SK-N-SH (cell line): ENCODE results near the gene RNASE3. TPM values are rescaled to one million over a fixed set of nuclear protein-coding genes. Genes with fewer than 3 reads are reported as not detected.

ENCODE experiments used
- CTCF ChIA-PET: fragments of 300-600, 350-600 bp; formaldehyde crosslinking; extraction: SDS; loops from one replicate; lab custom pipeline; 2021; lab: Yijun Ruan, JAX
- POLR2A ChIA-PET: fragments of 350-600 bp; sonication (Branson Sonifier 250); formaldehyde crosslinking; extraction: SDS; loops from one replicate; lab custom pipeline; 2020; ENCODE audit warnings: antibody characterized with exemption, inconsistent platforms; lab: Yijun Ruan, JAX
- DNase-seq: peaks from one replicate; pipeline ENCODE4 v3.0.0; 2012
- H2AFZ ChIP-seq: fragments of 200-600 bp; sonication (generic); 2 replicates; pipeline ENCODE4 v1.8.1; 2016; ENCODE audit warnings: antibody characterized with exemption, mild to moderate bottlenecking, low read depth
- H3F3A ChIP-seq: fragments of 200-600 bp; sonication (generic); replicated peaks from 2 replicates; pipeline ENCODE3; 2016; ENCODE audit warnings: antibody characterized with exemption, mild to moderate bottlenecking; ENCODE audit not compliant: insufficient read depth
- H3K27ac ChIP-seq, 2 experiments: fragments of 200-500 bp in 1 of 2; fragments of 200-600 bp in 1 of 2; sonication (Bioruptor generic) in 1 of 2; sonication (generic), shearing (Covaris generic) in 1 of 2; 2 replicates each; pipeline versions ENCODE4 v1.5.1 to v1.6.1; 2014 to 2016; ENCODE audit warnings: low read depth in 2 of 2, inconsistent platforms in 1 of 2, low read length in 1 of 2, mild to moderate bottlenecking in 1 of 2, mixed read lengths in 1 of 2
- H3K27me3 ChIP-seq: fragments of 200-600 bp; sonication (generic), shearing (Covaris generic); 2 replicates; pipeline ENCODE4 v1.6.1; 2016; ENCODE audit warnings: mixed run types; ENCODE audit not compliant: insufficient read depth
- H3K36me3 ChIP-seq, 2 experiments: fragments of 200-500 bp in 1 of 2; fragments of 200-600 bp in 1 of 2; sonication (Bioruptor generic) in 1 of 2; sonication (generic) in 1 of 2; replicated peaks in 1 of 2; 2 replicates each; pipeline versions ENCODE3 to v1.5.1; 2014 to 2016; ENCODE audit warnings: low read length in 1 of 2, mild to moderate bottlenecking in 1 of 2; ENCODE audit not compliant: insufficient read depth in 2 of 2, control insufficient read depth in 1 of 2
- H3K4me1 ChIP-seq, 2 experiments: fragments of 200-500 bp in 1 of 2; fragments of 200-600 bp in 1 of 2; sonication (Bioruptor generic) in 1 of 2; sonication (generic), shearing (Covaris generic) in 1 of 2; 2 replicates each; pipeline versions ENCODE4 v1.5.1 to v1.6.1; 2014 to 2016; ENCODE audit warnings: low read depth in 1 of 2, low read length in 1 of 2, mixed run types in 1 of 2; ENCODE audit not compliant: insufficient read depth in 2 of 2, control insufficient read depth in 1 of 2
- H3K4me2 ChIP-seq: fragments of 200-600 bp; sonication (generic), shearing (Covaris generic); 2 replicates; pipeline ENCODE4 v1.6.1; 2017; ENCODE audit warnings: mixed run types
- H3K4me3 ChIP-seq, 2 experiments: fragments of 200-500 bp in 1 of 2; fragments of 200-600 bp in 1 of 2; sonication (Bioruptor generic) in 1 of 2; sonication (generic), shearing (Covaris generic) in 1 of 2; 2 replicates each; pipeline versions ENCODE4 v1.5.1 to v1.8.1; 2014 to 2016; ENCODE audit warnings: low read depth in 2 of 2, inconsistent platforms in 1 of 2, low read length in 1 of 2, mild to moderate bottlenecking in 1 of 2, mixed read lengths in 1 of 2, moderate library complexity in 1 of 2
- H3K79me2 ChIP-seq: fragments of 200-600 bp; sonication (generic); 2 replicates; pipeline ENCODE4 v1.8.1; 2017; ENCODE audit warnings: mild to moderate bottlenecking; ENCODE audit not compliant: insufficient read depth
- H3K9ac ChIP-seq: fragments of 200-600 bp; sonication (generic); 2 replicates; pipeline ENCODE4 v1.6.1; 2017; ENCODE audit warnings: mixed run types
- H3K9me2 ChIP-seq: fragments of 200-600 bp; sonication (generic); 2 replicates; pipeline ENCODE4 v1.6.1; 2017; ENCODE audit warnings: mixed run types
- H3K9me3 ChIP-seq: fragments of 200-600 bp; sonication (generic); 2 replicates; pipeline ENCODE4 v1.6.1; 2017; ENCODE audit warnings: mixed run types, mild to moderate bottlenecking, moderate library complexity
- H4K20me1 ChIP-seq: fragments of 200-600 bp; sonication (generic); 2 replicates; pipeline ENCODE4 v1.6.1; 2017; ENCODE audit warnings: mild to moderate bottlenecking, mixed run types; ENCODE audit not compliant: insufficient read depth
- CTCF ChIP-seq: fragments of 200-600 bp; sonication (generic); IDR thresholded peaks from 2 replicates; pipeline ENCODE4 v1.6.1; 2017; ENCODE audit warnings: antibody characterized with exemption, mild to moderate bottlenecking, moderate library complexity
- EP300 ChIP-seq, 2 experiments: IDR thresholded peaks; 2 replicates each; pipeline versions ENCODE4 v1.4.0 to v1.6.1; 2012; ENCODE audit warnings: borderline replicate concordance in 1 of 2, low read depth in 1 of 2, low read length in 1 of 2
- FOXJ3 ChIP-seq: sonication (generic); formaldehyde crosslinking; IDR thresholded peaks from 2 replicates; pipeline ENCODE4 v1.5.1; 2020; ENCODE audit warnings: mild to moderate bottlenecking, missing genetic modification reagents
- GATA2 ChIP-seq: sonication (generic); formaldehyde crosslinking; IDR thresholded peaks from 2 replicates; pipeline ENCODE4 v1.5.0; 2020; ENCODE audit warnings: mild to moderate bottlenecking, missing genetic modification reagents
- JUND ChIP-seq: IDR thresholded peaks from 2 replicates; pipeline ENCODE4 v1.4.0; 2012
- MAX ChIP-seq: IDR thresholded peaks from 2 replicates; pipeline ENCODE4 v1.4.0; 2012; ENCODE audit warnings: low read depth
- MEF2A ChIP-seq: IDR thresholded peaks from 2 replicates; pipeline ENCODE4 v1.4.0; 2012; ENCODE audit warnings: low read depth, borderline replicate concordance
- NRF1 ChIP-seq: IDR thresholded peaks from 2 replicates; pipeline ENCODE4 v1.6.1; 2012; ENCODE audit warnings: low read depth, mild to moderate bottlenecking, low read length
- PBX3 ChIP-seq: IDR thresholded peaks from 2 replicates; pipeline ENCODE4; 2012
- RFX5 ChIP-seq: IDR thresholded peaks from 2 replicates; pipeline ENCODE4 v1.6.1; 2012; ENCODE audit warnings: mild to moderate bottlenecking, improper control_type of control experiment, low read length
- RXRA ChIP-seq: IDR thresholded peaks from 2 replicates; pipeline ENCODE4 v1.4.0; 2012; ENCODE audit warnings: low read depth, mild to moderate bottlenecking, borderline replicate concordance
- SMC3 ChIP-seq: IDR thresholded peaks from 2 replicates; pipeline ENCODE4 v1.6.1; 2012; ENCODE audit warnings: low read depth, low read length, improper control_type of control experiment
- TEAD4 ChIP-seq: IDR thresholded peaks from 2 replicates; pipeline ENCODE4 v1.4.0; 2012; ENCODE audit warnings: mild to moderate bottlenecking, borderline replicate concordance; ENCODE audit not compliant: insufficient read depth
- USF2 ChIP-seq: fragments of 150-350 bp; IDR thresholded peaks from 2 replicates; pipeline ENCODE4 v1.6.1; 2017; ENCODE audit warnings: antibody characterized with exemption, low read length, low read depth, borderline replicate concordance
- YY1 ChIP-seq: IDR thresholded peaks from 2 replicates; pipeline ENCODE4 v1.4.0; 2012; ENCODE audit warnings: low read depth, mild to moderate bottlenecking
- WGBS: methylation state at CpG from one replicate; pipeline ENCODE4 v1.1.6; 2017; ENCODE audit warnings: low lambda C conversion rate; 5-methylcytosine and 5-hydroxymethylcytosine counted together
- polyA plus RNA-seq, 3 experiments: library from polyadenylated mRNA; depleted of rRNA; stranded (reverse); fragments of >200 nt; gene quantifications; 2 replicates each; pipeline ENCODE4 v1.2.3, GENCODE V29; 2012
- TF ChIP-seq, protein P1 (sequence below): fragments of 150-350 bp; IDR thresholded peaks from 2 replicates; pipeline ENCODE4 v1.6.1; 2016; ENCODE audit warnings: mild to moderate bottlenecking, low read depth, low read length

The RNASE3 gene
- polyA plus RNA-seq, 1 of the 3 experiments (the other 2 are of a cell fraction): not detected

DNA sequence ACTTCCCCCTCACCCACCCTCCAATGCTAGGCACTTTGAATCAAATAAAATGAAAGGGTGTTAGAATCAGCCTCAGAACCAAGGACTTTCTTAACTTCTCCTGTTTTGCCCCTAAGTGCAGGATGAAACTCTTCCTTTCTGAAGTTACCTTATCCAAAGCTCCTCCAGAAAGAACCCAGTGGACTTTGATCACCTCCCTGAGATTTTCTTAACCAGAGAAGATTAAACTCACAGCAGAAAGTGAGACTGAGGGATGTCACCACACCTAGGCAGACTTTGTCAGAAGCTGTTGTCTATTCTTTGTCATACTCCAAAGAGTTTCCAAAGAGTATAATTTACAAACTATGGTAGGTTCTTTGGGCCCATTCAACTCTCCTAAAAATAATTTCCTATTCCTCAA is 14.2 kb upstream of the RNASE3 start:
- H3K4me2 ChIP-seq: no peak overlapping the region
- no peak for TF ChIP-seq PBX3
- TF ChIP-seq USF2: no peak
- no peak for TF ChIP-seq TEAD4
- TF ChIP-seq CTCF: no peak
- no peak for TF ChIP-seq JUND
- TF ChIP-seq RFX5: no peak
- TF ChIP-seq, protein P1, sequence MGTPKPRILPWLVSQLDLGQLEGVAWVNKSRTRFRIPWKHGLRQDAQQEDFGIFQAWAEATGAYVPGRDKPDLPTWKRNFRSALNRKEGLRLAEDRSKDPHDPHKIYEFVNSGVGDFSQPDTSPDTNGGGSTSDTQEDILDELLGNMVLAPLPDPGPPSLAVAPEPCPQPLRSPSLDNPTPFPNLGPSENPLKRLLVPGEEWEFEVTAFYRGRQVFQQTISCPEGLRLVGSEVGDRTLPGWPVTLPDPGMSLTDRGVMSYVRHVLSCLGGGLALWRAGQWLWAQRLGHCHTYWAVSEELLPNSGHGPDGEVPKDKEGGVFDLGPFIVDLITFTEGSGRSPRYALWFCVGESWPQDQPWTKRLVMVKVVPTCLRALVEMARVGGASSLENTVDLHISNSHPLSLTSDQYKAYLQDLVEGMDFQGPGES: no peak
- no peak for TF ChIP-seq MEF2A
- TF ChIP-seq YY1: no peak
- no peaks in the 10 kb centered on the region for H3K79me2 ChIP-seq
- no peaks in the 10 kb centered on the region for H3F3A ChIP-seq
- H4K20me1 ChIP-seq: no peaks in the 10 kb centered on the region
- no peaks in the 10 kb centered on the region for H3K36me3 ChIP-seq
- no peak overlapping the region for H2AFZ ChIP-seq
- H3K27me3 ChIP-seq: peaks cover 4% of the 10 kb centered on the region; the same call in 1 of the 2 replicates
- no peak for DNase-seq
- no peak overlapping the region for H3K27ac ChIP-seq
- H3K4me1 ChIP-seq: no peaks in the 10 kb centered on the region
- H3K9me2 ChIP-seq: no peaks in the 10 kb centered on the region
- H3K4me3 ChIP-seq: no peak overlapping the region
- ChIA-PET POLR2A (no interaction called here), CTCF (interaction anchor here (1.2 kb wide), 1 partner anchor 94 kb away, joined by 6 read pairs; no protein-coding TSS in a partner anchor)
- H3K9ac ChIP-seq: no peak overlapping the region
- H3K9me3 ChIP-seq: no peaks in the 10 kb centered on the region

DNA sequence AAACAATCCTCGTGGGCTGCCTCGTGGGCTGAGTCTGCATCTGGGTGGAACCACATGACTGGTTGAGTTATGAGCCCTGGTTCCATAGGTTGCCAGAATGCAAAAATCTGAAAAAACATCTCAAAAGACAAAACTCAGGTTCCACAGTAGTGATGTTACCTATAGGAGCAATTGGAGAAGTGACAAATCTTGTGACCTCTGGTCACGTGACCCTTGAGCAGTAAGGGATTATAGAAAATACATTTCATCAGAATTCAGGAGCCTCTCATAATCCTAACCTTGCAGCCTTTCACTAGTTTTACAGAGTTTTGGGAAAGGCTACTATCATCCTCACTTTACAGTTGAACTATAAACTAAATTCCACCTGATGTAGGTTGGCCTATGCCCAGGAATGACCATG is 12.5 kb upstream of the RNASE3 start:
- no peaks in the 10 kb centered on the region for H4K20me1 ChIP-seq
- ChIA-PET CTCF (no interaction called here), POLR2A (no interaction called here)
- no peaks in the 10 kb centered on the region for H3K4me1 ChIP-seq
- no peaks in the 10 kb centered on the region for H3K27me3 ChIP-seq
- no peaks in the 10 kb centered on the region for H3K79me2 ChIP-seq
- no peak overlapping the region for H3K27ac ChIP-seq
- no peak overlapping the region for H3K4me3 ChIP-seq
- no peak for DNase-seq
- no peak for TF ChIP-seq MAX
- TF ChIP-seq NRF1: no peak
- TF ChIP-seq JUND: no peak
- no peak for TF ChIP-seq CTCF
- no peak for TF ChIP-seq FOXJ3 (CRISPR knock-in tag)
- TF ChIP-seq RFX5: no peak
- no peak for TF ChIP-seq USF2
- TF ChIP-seq EP300 (IDR thresholded peaks at IDR 0.05; ENCODE audit: borderline replicate concordance in 1 of 2, low read depth in 1 of 2, low read length in 1 of 2): no peak
- no peak for TF ChIP-seq GATA2 (CRISPR knock-in tag)
- TF ChIP-seq RXRA: no peak
- no peak for TF ChIP-seq SMC3
- TF ChIP-seq, all 33 proteins: peak for 0
- 0% methylated on average over 3 of the region's 3 CpGs for whole genome bisulfite sequencing
- Histone ChIP-seq H3K36me3 (no peaks in the 10 kb centered on the region), H3F3A (no peaks in the 10 kb centered on the region), H3K9me2 (no peaks in the 10 kb centered on the region), H3K9ac (no peak overlapping the region), H3K9me3 (no peaks in the 10 kb centered on the region), H3K4me2 (no peak overlapping the region), H2AFZ (no peak overlapping the region)
